Smooth muscle cell (in vitro differentiated cells): ENCODE data around the gene HAX1. TPM values are rescaled to one million over a fixed set of nuclear protein-coding genes. Genes with fewer than 3 reads are reported as not detected.
A peak's percentile ranks its signal among the peaks of the same experiment; 100 is the strongest.

ENCODE experiments used
- DNase-seq: peaks from one replicate; lab custom pipeline; 2025; ENCODE audit not compliant: unreplicated experiment; lab: John Stamatoyannopoulos, UW
- H2AFZ ChIP-seq: fragments of 200-600 bp; sonication (generic); 2 replicates; pipeline ENCODE4 v1.6.0; 2016; ENCODE audit warnings: antibody characterized with exemption, low read depth, mild to moderate bottlenecking
- H3F3A ChIP-seq: fragments of 200-600 bp; sonication (generic); 2 replicates; pipeline ENCODE4 v1.6.0; 2017; ENCODE audit warnings: antibody characterized with exemption, low read depth
- H3K27ac ChIP-seq: fragments of 200-600 bp; sonication (generic); 2 replicates; pipeline ENCODE4 v1.5.1; 2016; ENCODE audit warnings: low read depth, mild to moderate bottlenecking
- H3K27me3 ChIP-seq: fragments of 200-600 bp; sonication (generic); 2 replicates; pipeline ENCODE4 v1.6.1; 2016; ENCODE audit warnings: low read depth, mild to moderate bottlenecking
- H3K36me3 ChIP-seq: fragments of 200-600 bp; sonication (generic); 2 replicates; pipeline ENCODE4 v1.5.1; 2016; ENCODE audit warnings: low read depth
- H3K4me1 ChIP-seq: fragments of 200-600 bp; sonication (generic); 2 replicates; pipeline ENCODE4 v1.5.1; 2016; ENCODE audit warnings: low read depth
- H3K4me2 ChIP-seq: fragments of 200-600 bp; sonication (generic); 2 replicates; pipeline ENCODE4 v1.6.0; 2016; ENCODE audit warnings: mild to moderate bottlenecking
- H3K4me3 ChIP-seq: fragments of 200-600 bp; sonication (generic); 2 replicates; pipeline ENCODE4 v1.5.1; 2016; ENCODE audit warnings: mild to moderate bottlenecking
- H3K79me2 ChIP-seq: fragments of 200-600 bp; sonication (generic); 2 replicates; pipeline ENCODE4 v1.6.0; 2016; ENCODE audit warnings: low read depth, mild to moderate bottlenecking
- H3K9ac ChIP-seq: fragments of 200-600 bp; sonication (generic); 2 replicates; pipeline ENCODE4 v1.6.0; 2016; ENCODE audit warnings: low read depth
- H3K9me3 ChIP-seq: fragments of 200-600 bp; sonication (generic); replicated peaks from 2 replicates; pipeline ENCODE4 v1.5.1; 2016; ENCODE audit warnings: low read depth
- H4K20me1 ChIP-seq: fragments of 200-600 bp; sonication (generic); 2 replicates; pipeline ENCODE4 v1.6.0; 2016; ENCODE audit warnings: low read depth
- CTCF ChIP-seq: fragments of 200-600 bp; sonication (generic); IDR thresholded peaks from 2 replicates; pipeline ENCODE4 v1.5.1; 2017; ENCODE audit warnings: borderline replicate concordance, mild to moderate bottlenecking, antibody characterized with exemption; ENCODE audit not compliant: insufficient read depth, poor library complexity, severe bottlenecking
- WGBS: methylation state at CpG from one replicate; pipeline ENCODE4 v1.1.7; 2016; ENCODE audit warnings: low lambda C conversion rate; 5-methylcytosine and 5-hydroxymethylcytosine counted together
- polyA plus RNA-seq: library from polyadenylated mRNA; unstranded; fragments of >200 nt; fragmentation: Nextera tagmentation; extraction: Ambion mirVana; gene quantifications from 2 replicates; pipeline ENCODE4 v1.2.1, GENCODE V29; 2016
- total RNA-seq: library from RNA; depleted of rRNA; stranded (reverse); fragments of >200 nt; gene quantifications from 2 replicates; pipeline ENCODE4 v1.2.3, GENCODE V29; 2014

Gene HAX1
- total and polyA plus RNA-seq, 2 experiments from 2014 or later, result 73.7 to 91.6 TPM

- Histone ChIP-seq H3K79me2 (peaks cover 4% of the 10 kb centered on the region), H2AFZ (no peak overlapping the region), H3K9ac (no peak overlapping the region), H3K4me3 (no peak overlapping the region), H3F3A (peaks cover 24% of the 10 kb centered on the region), H3K36me3 (peaks cover 42% of the 10 kb centered on the region), H3K9me3 (no peaks in the 10 kb centered on the region), H3K4me2 (no peak overlapping the region), H3K27me3 (no peaks in the 10 kb centered on the region), H3K27ac (no peak overlapping the region), H3K4me1 (no peaks in the 10 kb centered on the region), H4K20me1 (peaks cover 60% of the 10 kb centered on the region)
- DNase-seq, result no peak
- no peak for TF ChIP-seq CTCF
- 96% methylated on average over 1 of the region's 1 CpG for WGBS
These were observed 12.3 kb upstream of the HAX1 start for GRCh38 chr1:154260127-154260526.

- H4K20me1 ChIP-seq, result peaks cover 46% of the 10 kb centered on the region
- no peak overlapping the region for H3K4me3 ChIP-seq
- TF ChIP-seq CTCF, result no peak
- WGBS, result 44% methylated on average over 6 of the region's 6 CpGs
- peak overlapping the region; percentile 77 for H3K27ac ChIP-seq
- peak overlapping the region; percentile 13 for H3K4me2 ChIP-seq
- DNase-seq, result no peak
- H3K79me2 ChIP-seq, result peaks cover under 1% of the 10 kb centered on the region
- peaks cover 15% of the 10 kb centered on the region for H3F3A ChIP-seq
- peaks cover 8% of the 10 kb centered on the region for H3K36me3 ChIP-seq
- no peak overlapping the region for H3K9ac ChIP-seq
- no peaks in the 10 kb centered on the region for H3K4me1 ChIP-seq
- H2AFZ ChIP-seq, result no peak overlapping the region
- H3K9me3 ChIP-seq, result no peaks in the 10 kb centered on the region
- H3K27me3 ChIP-seq, result no peaks in the 10 kb centered on the region
These were observed 8.7 kb upstream of the HAX1 start for GRCh38 chr1:154263465-154264332.

- no peak for TF ChIP-seq CTCF
- H3K79me2 ChIP-seq, result no peaks in the 10 kb centered on the region
- H4K20me1 ChIP-seq, result peaks cover 46% of the 10 kb centered on the region
- H3K27ac ChIP-seq, result peak overlapping the region; percentile 77
- DNase-seq, result no peak
- no peaks in the 10 kb centered on the region for H3K27me3 ChIP-seq
- no peak overlapping the region for H3K9ac ChIP-seq
- H3K36me3 ChIP-seq, result peaks cover 6% of the 10 kb centered on the region
- no peaks in the 10 kb centered on the region for H3K4me1 ChIP-seq
- H3K9me3 ChIP-seq, result no peaks in the 10 kb centered on the region
- peaks cover 15% of the 10 kb centered on the region for H3F3A ChIP-seq
- no peak overlapping the region for H3K4me2 ChIP-seq
- H2AFZ ChIP-seq, result no peak overlapping the region
- 50% methylated on average over 1 of the region's 1 CpG for WGBS
- H3K4me3 ChIP-seq, result no peak overlapping the region
These were observed 8.0 kb upstream of the HAX1 start for GRCh38 chr1:154264454-154264853.
